HepG2 (cell line): Measurements from ENCODE around the gene UBE2D4. TPM values are rescaled to one million over a fixed set of nuclear protein-coding genes. Genes with fewer than 3 reads are reported as not detected.

Experiments used
- BCL6 ChIP-seq: IDR thresholded peaks from 2 replicates; pipeline ENCODE4 v1.6.1; 2016; ENCODE audit warnings: missing genetic modification reagents, missing compliant biosample characterization
- DZIP1 ChIP-seq: sonication (generic); formaldehyde crosslinking; IDR thresholded peaks from 2 replicates; pipeline ENCODE4 v1.5.0; 2020; ENCODE audit warnings: mild to moderate bottlenecking, missing genetic modification reagents
- HDAC2 ChIP-seq: sonication (generic); formaldehyde crosslinking; IDR thresholded peaks from 2 replicates; pipeline ENCODE4 v1.4.0; 2020; ENCODE audit warnings: missing genetic modification reagents
- KLF15 ChIP-seq: sonication (generic); formaldehyde crosslinking; IDR thresholded peaks from 2 replicates; pipeline ENCODE4 v1.8.1; 2023; ENCODE audit warnings: borderline replicate concordance, mild to moderate bottlenecking, inconsistent platforms, missing genetic modification reagents, mixed read lengths
- KLF6 ChIP-seq: IDR thresholded peaks from 2 replicates; pipeline ENCODE4 v1.8.0; 2016; ENCODE audit warnings: missing biosample characterization, missing genetic modification reagents
- MXI1 ChIP-seq: IDR thresholded peaks from 3 replicates; pipeline ENCODE4 v1.6.1; 2012; ENCODE audit warnings: low read depth, low read length, inconsistent platforms, borderline replicate concordance
- TFAP4 ChIP-seq: sonication (generic); IDR thresholded peaks from 2 replicates; pipeline ENCODE4 v1.6.1; 2016; ENCODE audit warnings: low read depth, borderline replicate concordance
- ZBTB1 ChIP-seq: sonication (generic); formaldehyde crosslinking; IDR thresholded peaks from 2 replicates; pipeline ENCODE4 v1.4.0; 2020; ENCODE audit warnings: missing genetic modification reagents, borderline replicate concordance
- ZNF12 ChIP-seq: sonication (generic); formaldehyde crosslinking; IDR thresholded peaks from 2 replicates; pipeline ENCODE4 v1.5.0; 2020; ENCODE audit warnings: missing genetic modification reagents
- ZNF136 ChIP-seq: sonication (generic); formaldehyde crosslinking; IDR thresholded peaks from 2 replicates; pipeline ENCODE4 v1.8.1; 2022; ENCODE audit warnings: low read depth, mild to moderate bottlenecking, moderate library complexity, missing genetic modification reagents
- ZNF256 ChIP-seq: sonication (generic); formaldehyde crosslinking; conservative IDR thresholded peaks from 2 replicates; pipeline ENCODE4 v1.4.0; 2020; ENCODE audit warnings: missing genetic modification reagents
- ZNF280D ChIP-seq: sonication (generic); formaldehyde crosslinking; IDR thresholded peaks from 2 replicates; pipeline ENCODE4 v1.5.1; 2020; ENCODE audit warnings: mild to moderate bottlenecking, missing genetic modification reagents
- ZNF30 ChIP-seq: sonication (generic); formaldehyde crosslinking; IDR thresholded peaks from 2 replicates; pipeline ENCODE4 v1.5.0; 2020; ENCODE audit warnings: mild to moderate bottlenecking, missing genetic modification reagents
- ZNF530 ChIP-seq: sonication (generic); formaldehyde crosslinking; IDR thresholded peaks from 2 replicates; pipeline ENCODE4 v1.5.0; 2020; ENCODE audit warnings: low read depth, mild to moderate bottlenecking, missing genetic modification reagents
- ZNF552 ChIP-seq: sonication (generic); formaldehyde crosslinking; IDR thresholded peaks from 2 replicates; pipeline ENCODE4 v1.9.0; 2022; ENCODE audit warnings: missing genetic modification reagents, mild to moderate bottlenecking, borderline replicate concordance
- ZNF577 ChIP-seq: sonication (generic); formaldehyde crosslinking; IDR thresholded peaks from 2 replicates; pipeline ENCODE4 v1.4.0; 2020; ENCODE audit warnings: mild to moderate bottlenecking, low read depth, missing genetic modification reagents, borderline replicate concordance
- ZNF672 ChIP-seq: sonication (generic); formaldehyde crosslinking; IDR thresholded peaks from 2 replicates; pipeline ENCODE4 v1.8.1; 2022; ENCODE audit warnings: missing genetic modification reagents
- ZNF678 ChIP-seq: sonication (generic); formaldehyde crosslinking; IDR thresholded peaks from 2 replicates; pipeline ENCODE4 v1.4.0; 2020; ENCODE audit warnings: mild to moderate bottlenecking, missing genetic modification reagents
- ZNF784 ChIP-seq: sonication (generic); formaldehyde crosslinking; IDR thresholded peaks from 2 replicates; pipeline ENCODE4 v1.5.1; 2020; ENCODE audit warnings: missing genetic modification reagents, mild to moderate bottlenecking, borderline replicate concordance
- ZNF800 ChIP-seq: sonication (generic); formaldehyde crosslinking; IDR thresholded peaks from 2 replicates; pipeline ENCODE4 v1.4.0; 2020; ENCODE audit warnings: missing genetic modification reagents
- polyA plus RNA-seq, 8 experiments: library from polyadenylated mRNA; depleted of rRNA in 3 of 8; stranded (reverse) in 7 of 8; unstranded in 1 of 8; fragments of >200 nt; fragmentation: Illumina TruSeq in 4 of 8; extraction: Trizol in 4 of 8; gene quantifications; 2 replicates each; pipeline versions ENCODE4 v1.2.1 to v1.2.3, GENCODE V29; 2011 to 2016; ENCODE audit warnings: low read depth in 4 of 8, missing spikeins in 1 of 8, mixed read lengths in 1 of 8; ENCODE audit not compliant: insufficient read depth in 1 of 8
- total RNA-seq, 5 experiments: library from RNA; depleted of rRNA; stranded (reverse); fragments of >200 nt; fragmentation: Illumina TruSeq; extraction: Trizol; gene quantifications; 2 replicates each; pipeline ENCODE4 v1.2.3, GENCODE V29; 2016; ENCODE audit warnings: low read depth in 1 of 5

The UBE2D4 gene
- total and polyA plus RNA-seq, 2 of the 13 experiments (the other 11 are each of a cell fraction or from before 2014, with no cell fraction given) = 9.9 to 16.0 TPM

- TF ChIP-seq BCL6 (CRISPR knock-in tag) (peak; percentile 95), ZNF672 (CRISPR knock-in tag) (no peak), ZNF12 (CRISPR knock-in tag) (peak; percentile 58; the same call in 1 of the 2 replicates), ZNF784 (CRISPR knock-in tag) (no peak), HDAC2 (peak; percentile 87), ZNF800 (CRISPR knock-in tag) (no peak), ZNF256 (CRISPR knock-in tag) (no peak), KLF15 (no peak), ZNF577 (CRISPR knock-in tag) (no peak), ZNF552 (CRISPR knock-in tag) (no peak), ZNF280D (CRISPR knock-in tag) (no peak), ZNF136 (CRISPR knock-in tag) (no peak), KLF6 (peak; percentile 59), ZBTB1 (CRISPR knock-in tag) (no peak), DZIP1 (CRISPR knock-in tag) (no peak), ZNF678 (CRISPR knock-in tag) (no peak), ZNF530 (no peak), MXI1 (no peak; the same call in 2 of the 3 replicates), ZNF30 (CRISPR knock-in tag) (no peak), TFAP4 (peak; percentile 99)
Measured at GRCh38 chr7:43905209-43905946, 20.9 kb upstream of the UBE2D4 start (continued).
